NOMO-1 (cell line): ENCODE measurements around the gene PHC2.

ENCODE experiments used
- DNase-seq, 2 experiments: peaks; one replicate each; lab custom pipeline; 2025; ENCODE audit not compliant: unreplicated experiment in 2 of 2; lab: John Stamatoyannopoulos, UW

Gene PHC2

DNA sequence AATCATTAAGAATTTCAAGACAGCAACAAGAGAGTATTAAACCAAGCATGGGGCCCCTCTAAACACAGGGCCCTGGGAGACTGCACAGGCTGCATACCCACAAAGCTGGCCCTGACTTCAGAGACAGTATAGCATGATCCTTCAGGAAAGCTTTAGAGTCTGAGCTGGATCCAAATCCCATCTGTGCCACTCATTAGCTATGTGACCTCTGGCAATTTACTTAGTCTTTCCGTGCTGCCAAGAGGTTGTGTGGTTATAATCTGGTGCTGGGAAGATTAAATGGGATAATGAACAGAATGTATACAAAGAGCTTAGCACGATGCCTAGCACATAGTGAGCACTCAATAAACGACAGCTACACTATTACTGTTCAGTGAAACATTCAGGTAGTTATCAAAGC is 4.0 kb downstream of the PHC2 start:
- DNase-seq, result no peak

DNA sequence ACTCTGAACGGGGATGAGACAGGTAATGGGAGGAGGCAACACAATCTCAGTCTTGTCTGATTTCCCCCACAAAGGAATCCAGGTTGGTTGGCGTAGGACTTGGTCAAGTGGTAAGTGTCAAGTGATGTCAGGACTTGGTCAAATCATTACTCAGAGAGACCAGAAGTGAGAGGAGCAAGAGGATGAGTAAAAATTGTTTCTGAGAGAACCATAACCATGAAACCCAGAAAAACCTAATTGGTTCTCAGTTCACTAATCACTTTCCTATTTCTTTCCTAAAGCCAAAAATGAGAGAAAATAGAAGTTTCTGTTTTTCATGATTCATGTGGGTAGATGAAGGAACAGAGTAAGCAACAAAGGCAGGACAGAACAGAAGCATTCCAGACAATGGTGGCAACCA is 5.0 kb downstream of the PHC2 start:
- DNase-seq, result no peak

DNA sequence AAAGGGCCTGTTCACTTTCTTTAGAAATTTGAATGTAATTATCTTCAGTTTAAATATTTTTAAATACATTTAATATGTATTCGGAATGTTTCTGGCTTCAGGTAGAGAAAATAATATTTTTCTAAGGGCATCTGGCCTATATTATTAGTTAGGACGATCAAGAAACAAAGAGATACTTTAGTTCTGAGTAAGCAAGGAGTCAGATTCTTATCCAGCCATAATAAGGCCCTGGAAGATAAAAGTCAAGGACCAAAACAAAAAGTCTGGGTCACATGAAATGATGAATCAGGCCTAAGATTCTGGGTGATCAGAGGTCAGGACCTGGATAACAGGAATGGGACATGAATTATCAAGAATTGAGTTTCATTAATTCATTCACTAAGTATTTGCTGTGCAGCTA is 6.3 kb downstream of the PHC2 start:
- no peak for DNase-seq

DNA sequence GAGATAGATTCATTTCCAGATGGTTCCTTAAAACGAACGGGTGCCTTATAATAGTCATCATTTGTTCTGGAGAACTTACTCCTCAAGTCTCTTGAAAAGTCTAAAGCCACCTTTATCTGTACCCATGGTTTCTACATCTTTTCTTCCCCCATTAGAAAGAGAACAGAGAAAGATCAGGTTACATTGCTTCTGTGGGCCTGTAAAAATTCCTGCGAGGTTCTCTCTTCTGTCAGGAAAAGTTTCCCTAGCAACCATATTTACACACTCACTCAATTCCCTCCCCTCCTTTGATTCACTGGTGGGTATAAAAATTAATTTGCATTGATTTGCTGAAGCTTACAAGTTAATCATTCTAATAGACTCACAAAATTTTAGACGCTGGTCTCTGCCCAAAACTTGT is 6.7 kb downstream of the PHC2 start:
- DNase-seq, result no peak

DNA sequence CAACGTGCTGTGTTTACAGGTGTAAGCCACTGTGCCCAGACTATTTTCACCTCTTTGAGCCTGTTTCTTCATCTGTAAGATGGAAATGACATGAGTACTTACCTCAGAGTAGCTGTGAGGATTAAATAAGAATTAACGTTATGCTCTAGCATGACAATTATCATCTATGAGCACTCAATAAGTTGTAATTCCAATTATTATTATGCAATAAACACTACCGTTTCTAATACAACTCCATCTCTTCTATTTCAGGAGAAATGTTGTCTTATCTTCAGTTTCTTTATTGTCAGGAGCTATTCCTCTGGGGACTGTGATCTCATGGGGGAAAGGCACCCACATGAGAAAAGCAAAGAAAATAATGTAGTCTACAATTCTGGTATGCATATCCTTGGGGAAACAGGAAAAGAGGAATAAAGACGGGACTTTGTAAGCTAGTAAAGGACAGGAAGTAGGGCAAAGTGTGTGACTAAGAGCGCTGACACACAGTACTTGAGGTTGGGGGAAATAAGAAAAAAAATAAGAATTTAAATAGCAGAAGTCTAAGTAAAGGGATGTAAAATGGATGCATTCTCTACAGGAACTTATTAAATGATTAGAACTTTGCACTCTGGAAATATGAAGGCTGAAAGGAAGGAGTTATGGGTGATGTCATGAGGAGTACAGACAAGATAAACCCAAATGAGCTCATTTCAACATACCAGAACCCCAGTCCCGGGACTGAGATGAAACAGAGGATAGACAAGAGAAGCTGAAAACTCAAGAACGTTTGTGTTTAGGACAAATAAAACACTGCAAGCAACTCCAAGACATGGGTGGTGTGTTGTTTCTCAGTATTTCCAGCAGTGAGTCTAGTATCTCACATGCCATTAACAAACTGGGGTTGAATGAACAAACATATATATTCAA is 9.8 kb downstream of the PHC2 start:
- peak; percentile 69 to 74 for DNase-seq

- DNase-seq, result no peak
Measured at GRCh38 chr1:33418811-33419210, 12.1 kb downstream of the PHC2 start.

DNA sequence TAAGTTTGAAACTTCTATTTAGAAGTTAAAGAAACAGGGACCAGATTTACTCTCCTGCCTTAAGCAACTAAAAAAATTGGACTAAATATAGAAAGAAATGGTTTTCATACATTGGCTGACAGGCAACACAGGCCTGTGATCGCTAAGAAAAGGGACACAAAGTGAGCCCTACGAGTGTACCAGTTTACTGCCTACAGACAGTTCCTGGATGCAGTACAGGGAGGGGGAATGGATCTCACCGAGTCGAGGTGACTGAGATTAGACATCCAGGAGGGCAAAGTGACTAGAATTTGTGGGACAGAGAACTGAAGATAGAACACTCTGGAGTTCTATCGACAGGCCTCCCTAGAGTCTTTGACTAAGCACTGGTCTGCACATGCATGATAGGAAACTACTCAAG is 16.0 kb downstream of the PHC2 start:
- DNase-seq, result no peak

GRCh38 chr1:33410091-33410701 is 20.7 kb downstream of the PHC2 start:
- DNase-seq, result no peak

DNA sequence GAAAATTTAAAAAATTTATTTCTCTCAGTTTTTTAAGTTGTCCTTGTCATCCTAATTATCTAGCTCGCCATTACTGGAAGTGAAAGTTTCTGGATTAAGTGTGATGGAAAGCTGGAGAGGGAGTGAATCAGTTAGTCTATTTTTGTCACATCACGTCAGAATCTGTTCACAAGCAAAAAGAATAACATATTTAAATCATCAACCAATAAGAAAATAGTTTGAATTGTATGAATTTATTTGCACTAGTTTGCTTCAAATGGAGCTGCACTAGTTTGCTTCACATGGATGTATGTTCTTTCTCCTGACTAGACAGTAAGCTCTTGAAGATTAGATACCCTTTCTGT is 22.8 kb downstream of the PHC2 start:
- no peak for DNase-seq

GRCh38 chr1:33407352-33408092 is 23.4 kb downstream of the PHC2 start:
- no peak for DNase-seq

- DNase-seq, result no peak
Measured at GRCh38 chr1:33402206-33402605, 28.7 kb downstream of the PHC2 start.

GRCh38 chr1:33401471-33401870 is 29.4 kb downstream of the PHC2 start:
- DNase-seq, result no peak

DNA sequence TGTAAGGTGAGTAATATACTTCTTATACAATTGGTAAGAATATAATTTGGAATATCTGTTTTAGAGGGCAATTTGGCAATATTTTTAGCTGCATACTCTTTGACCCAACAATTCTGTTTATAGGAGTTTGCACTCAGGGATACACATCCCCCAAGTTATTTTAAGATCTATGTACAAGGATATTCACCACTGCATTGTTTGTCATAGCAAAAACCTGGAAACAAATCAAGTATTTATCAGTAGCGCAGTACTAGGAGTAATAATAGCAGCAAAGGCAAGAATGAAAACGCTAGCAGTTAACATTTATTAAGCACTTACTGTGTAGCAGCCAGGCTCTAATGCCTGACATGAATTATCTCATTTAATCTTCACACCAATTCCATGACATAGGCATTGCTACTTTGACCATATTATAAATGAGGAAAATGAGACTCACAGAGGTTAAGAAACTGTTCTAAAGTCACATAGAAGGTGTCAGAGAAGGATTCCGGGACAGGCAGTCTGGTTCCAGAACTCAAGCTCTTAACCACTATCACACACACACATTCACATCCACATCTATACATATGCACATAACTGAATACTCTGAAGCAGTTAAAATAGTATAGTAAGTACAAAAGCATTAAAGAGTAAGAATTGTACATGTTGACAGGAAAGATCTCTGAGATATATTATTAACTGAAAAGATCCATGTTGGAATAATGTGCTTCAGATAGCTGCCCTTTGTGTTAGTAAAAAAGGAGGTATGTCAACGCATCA is 30.6 kb downstream of the PHC2 start:
- DNase-seq, result no peak

GRCh38 chr1:33399375-33399774 is 31.5 kb downstream of the PHC2 start:
- DNase-seq, result no peak

DNA sequence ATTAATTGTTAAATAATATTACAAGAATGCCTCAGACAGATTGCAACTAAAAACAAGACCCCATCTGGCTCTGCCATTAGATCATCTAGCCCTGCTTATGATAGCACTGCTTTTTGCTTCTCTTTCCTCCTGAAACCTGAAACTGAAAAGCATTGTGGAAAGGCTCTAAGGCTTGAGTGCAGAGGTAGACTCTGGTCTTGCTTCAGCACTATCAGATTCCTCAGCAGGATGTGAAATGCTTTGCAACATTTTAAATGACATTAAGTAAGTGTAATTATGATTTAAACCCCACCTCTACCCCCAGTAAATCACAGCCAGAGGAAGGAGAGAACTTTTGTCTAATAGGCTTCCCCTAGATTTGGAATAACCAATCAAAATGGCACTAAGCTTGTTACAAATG is 32.9 kb downstream of the PHC2 start:
- DNase-seq, result no peak

DNA sequence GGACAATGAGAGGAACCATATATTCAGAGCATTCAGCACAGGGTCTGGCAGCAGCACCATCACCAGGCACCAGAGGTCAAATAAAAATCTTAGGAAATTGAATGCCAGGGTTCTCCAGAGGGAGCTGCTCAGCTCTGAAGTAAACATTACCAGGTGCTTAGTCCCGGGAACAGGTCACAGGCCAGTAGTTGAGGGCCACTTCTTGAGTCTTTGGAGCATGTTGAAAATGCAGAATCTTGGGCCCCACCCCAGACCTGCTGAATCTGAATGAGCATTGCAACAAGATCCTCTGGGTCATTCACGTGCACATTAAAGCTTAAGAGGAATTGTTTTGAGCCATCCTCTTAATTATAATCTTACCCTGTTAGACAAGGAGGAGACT is 33.8 kb downstream of the PHC2 start:
- no peak for DNase-seq

GRCh38 chr1:33396188-33397124 is 34.4 kb downstream of the PHC2 start:
- DNase-seq, result no peak

GRCh38 chr1:33394770-33395169 is 36.1 kb downstream of the PHC2 start:
- no peak for DNase-seq

- no peak for DNase-seq
Measured at GRCh38 chr1:33393991-33394390, 36.9 kb downstream of the PHC2 start.

- DNase-seq, result no peak
Measured at GRCh38 chr1:33393524-33393923, 37.4 kb downstream of the PHC2 start.
